Suprapubic skin (tissue), 4 donors: ENCODE data around the gene CDYL2. TPM values are rescaled to one million over a fixed set of nuclear protein-coding genes. Genes with fewer than 3 reads are reported as not detected.

Source experiments
- DNase-seq, 2 donors: peaks; one replicate each; pipeline ENCODE4 v3.0.0-alpha.2; 2019; ENCODE audit warnings: low spot score in 2 of 2
- H3K27ac ChIP-seq: fragments of 200-600 bp; sonication (generic); one replicate; pipeline ENCODE4 v1.5.1; 2019
- H3K27me3 ChIP-seq: fragments of 200-600 bp; sonication (generic); one replicate; pipeline ENCODE4 v1.5.1; 2019
- H3K36me3 ChIP-seq: fragments of 200-600 bp; sonication (generic); one replicate; pipeline ENCODE4 v1.5.1; 2019
- H3K4me1 ChIP-seq: fragments of 200-600 bp; sonication (generic); one replicate; pipeline ENCODE4 v1.5.1; 2019
- H3K4me3 ChIP-seq: fragments of 200-600 bp; sonication (generic); one replicate; pipeline ENCODE4 v1.5.1; 2019; ENCODE audit warnings: mild to moderate bottlenecking
- H3K9me3 ChIP-seq: fragments of 200-600 bp; sonication (generic); one replicate; pipeline ENCODE4 v1.5.1; 2019
- CTCF ChIP-seq, 2 donors: fragments of 200-600 bp in 1 of 2; fragments of 450-650 bp in 1 of 2; sonication (generic) in 1 of 2; IDR thresholded peaks; one replicate each; pipeline ENCODE4 v1.5.1; 2016 to 2019; ENCODE audit warnings: antibody characterized with exemption in 2 of 2, mild to moderate bottlenecking in 1 of 2, moderate library complexity in 1 of 2
- EP300 ChIP-seq: sonication (generic); formaldehyde crosslinking; IDR thresholded peaks from one replicate; pipeline ENCODE4 v1.6.1; 2017; ENCODE audit warnings: antibody characterized with exemption
- POLR2A ChIP-seq, 2 donors: fragments of 450-650 bp; IDR thresholded peaks; one replicate each; pipeline ENCODE4 v1.6.1; 2017; ENCODE audit warnings: antibody characterized with exemption in 2 of 2, mild to moderate bottlenecking in 2 of 2, moderate library complexity in 2 of 2
- POLR2AphosphoS5 ChIP-seq, 3 donors: sonication (generic); formaldehyde crosslinking; IDR thresholded peaks; one replicate each; pipeline ENCODE4 v1.6.1; 2017; ENCODE audit warnings: antibody characterized with exemption in 3 of 3
- WGBS: methylation state at CpG from one replicate; pipeline ENCODE4 v1.1.5; 2018; 5-methylcytosine and 5-hydroxymethylcytosine counted together
- total RNA-seq, 4 donors: library from RNA; depleted of rRNA; stranded (reverse); fragments of >200 nt; gene quantifications; one replicate each; pipeline ENCODE4 v1.1.0, GENCODE V29; 2016

CDYL2 gene
- total RNA-seq, 4 donors from 2014 or later: 2.8 to 8.2 (median 3.9) TPM

- H3K27me3 ChIP-seq: peaks cover 9% of the 10 kb centered on the region
- 56% methylated on average over 4 of the region's 4 CpGs for WGBS
- H3K4me1 ChIP-seq: no peaks in the 10 kb centered on the region
- H3K9me3 ChIP-seq: peaks cover 4% of the 10 kb centered on the region
- no peak for DNase-seq
- no peak overlapping the region for H3K4me3 ChIP-seq
- H3K27ac ChIP-seq: no peak overlapping the region
- no peak for TF ChIP-seq CTCF (IDR thresholded peaks at IDR 0.05)
- TF ChIP-seq POLR2AphosphoS5 (IDR thresholded peaks at IDR 0.05): no peak
- no peak for TF ChIP-seq EP300
- no peak for TF ChIP-seq POLR2A (IDR thresholded peaks at IDR 0.05)
- H3K36me3 ChIP-seq: no peaks in the 10 kb centered on the region
Measured at GRCh38 chr16:80836846-80837245, 32.4 kb upstream of the CDYL2 start.

DNA sequence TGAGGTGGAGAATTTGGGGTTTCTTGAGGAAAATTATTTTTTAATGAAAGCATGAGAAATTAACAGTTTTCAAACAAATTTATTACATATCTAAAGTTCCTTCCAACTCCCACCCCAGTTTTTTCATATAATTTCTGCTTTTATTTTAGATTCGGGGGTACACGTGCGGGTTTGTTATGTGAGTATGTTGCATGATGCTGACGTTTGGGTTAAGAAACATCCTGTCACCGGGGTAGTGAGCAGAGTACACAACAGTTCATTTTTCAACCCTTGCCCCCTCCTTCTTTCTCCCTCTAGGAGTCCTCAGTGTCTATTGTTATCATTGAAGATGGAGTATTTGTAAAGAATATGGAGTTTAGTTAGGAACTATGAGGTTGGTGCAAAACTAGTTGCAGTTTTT lies 31.8 kb upstream of the CDYL2 start:
- 82% methylated on average over 5 of the region's 5 CpGs for WGBS
- no peak for DNase-seq

DNA sequence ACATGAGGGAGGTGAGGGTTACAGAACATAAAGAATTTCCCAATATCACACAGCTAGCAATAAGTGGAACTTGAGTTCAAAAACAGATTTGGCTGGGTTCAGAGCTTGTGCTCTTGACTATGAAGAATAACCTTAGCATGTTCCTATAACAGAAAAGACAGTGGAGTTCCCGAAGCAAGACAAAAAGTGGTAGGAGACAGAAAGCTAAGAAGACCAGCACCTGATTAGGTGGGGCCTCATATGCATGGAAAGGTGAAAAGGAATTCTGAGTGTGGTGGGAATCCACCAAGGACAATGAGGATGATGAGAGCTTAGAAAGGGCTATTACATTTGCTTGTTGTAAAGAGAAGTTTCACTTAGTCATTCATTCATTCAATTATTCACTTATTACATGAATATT lies 26.6 kb upstream of the CDYL2 start:
- Histone ChIP-seq H3K36me3 (no peaks in the 10 kb centered on the region), H3K27ac (no peak overlapping the region), H3K27me3 (peaks cover 5% of the 10 kb centered on the region), H3K4me1 (no peaks in the 10 kb centered on the region), H3K9me3 (no peaks in the 10 kb centered on the region), H3K4me3 (no peak overlapping the region)
- DNase-seq: no peak
- 84% methylated on average over 1 of the region's 1 CpG for WGBS
- TF ChIP-seq EP300 (no peak), POLR2A (IDR thresholded peaks at IDR 0.05) (no peak), CTCF (IDR thresholded peaks at IDR 0.05) (no peak), POLR2AphosphoS5 (IDR thresholded peaks at IDR 0.05) (no peak)

More for the DNA sequence above, 31.8 kb upstream of the CDYL2 start:
- no peak overlapping the region for H3K27ac ChIP-seq
- H3K9me3 ChIP-seq: peaks cover 4% of the 10 kb centered on the region
- peaks cover 9% of the 10 kb centered on the region for H3K27me3 ChIP-seq
- H3K4me3 ChIP-seq: no peak overlapping the region
- H3K4me1 ChIP-seq: no peaks in the 10 kb centered on the region
- TF ChIP-seq CTCF (IDR thresholded peaks at IDR 0.05) (no peak), POLR2A (IDR thresholded peaks at IDR 0.05) (no peak), EP300 (no peak), POLR2AphosphoS5 (IDR thresholded peaks at IDR 0.05) (no peak)
- H3K36me3 ChIP-seq: no peaks in the 10 kb centered on the region

GRCh38 chr16:80828495-80828894 lies 24.1 kb upstream of the CDYL2 start:
- DNase-seq: no peak
- Histone ChIP-seq H3K27ac (no peak overlapping the region), H3K36me3 (no peaks in the 10 kb centered on the region), H3K9me3 (no peaks in the 10 kb centered on the region), H3K4me3 (no peak overlapping the region), H3K27me3 (no peaks in the 10 kb centered on the region), H3K4me1 (no peaks in the 10 kb centered on the region)
- 79% methylated on average over 4 of the region's 4 CpGs for WGBS
- TF ChIP-seq CTCF (IDR thresholded peaks at IDR 0.05) (no peak), EP300 (no peak), POLR2A (IDR thresholded peaks at IDR 0.05) (no peak), POLR2AphosphoS5 (IDR thresholded peaks at IDR 0.05) (no peak)

DNA sequence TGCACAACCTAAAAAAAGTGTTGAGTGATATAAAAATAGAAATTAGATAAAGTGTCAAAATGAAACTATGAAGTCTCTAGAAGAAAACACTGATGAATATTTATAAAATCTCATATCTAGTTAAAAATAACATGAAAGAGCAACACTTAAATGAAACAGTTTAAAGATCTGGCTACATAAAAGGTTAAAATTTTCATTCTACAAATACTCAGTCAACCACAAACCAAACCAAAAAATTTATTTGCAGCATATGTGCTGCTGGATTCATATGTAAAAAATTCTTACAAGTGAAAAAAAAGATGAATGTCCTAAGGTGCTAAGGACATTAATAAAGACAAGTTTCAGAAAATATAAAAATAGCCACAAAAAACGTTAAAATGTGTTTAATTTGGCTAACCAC lies 22.6 kb upstream of the CDYL2 start:
- Histone ChIP-seq H3K27ac (no peak overlapping the region), H3K36me3 (no peaks in the 10 kb centered on the region), H3K4me1 (no peaks in the 10 kb centered on the region), H3K4me3 (no peak overlapping the region), H3K27me3 (no peaks in the 10 kb centered on the region), H3K9me3 (no peaks in the 10 kb centered on the region)
- WGBS: 21% methylated on average over 1 of the region's 1 CpG
- no peak for DNase-seq
- no peak for TF ChIP-seq POLR2AphosphoS5 (IDR thresholded peaks at IDR 0.05)
- no peak for TF ChIP-seq EP300
- TF ChIP-seq POLR2A (IDR thresholded peaks at IDR 0.05): no peak
- no peak for TF ChIP-seq CTCF (IDR thresholded peaks at IDR 0.05)
